Skeletal muscle satellite cell (primary cell): Measurements from ENCODE around the gene ACVR2B.

Experiments used
- H3K27me3 ChIP-seq: 2 replicates; pipeline ENCODE4 v1.7.0; 2013; ENCODE audit warnings: low read length; ENCODE audit not compliant: control insufficient read depth, insufficient read depth
- H3K36me3 ChIP-seq: 2 replicates; pipeline ENCODE4 v1.7.0; 2013; ENCODE audit warnings: mild to moderate bottlenecking, control low read depth, low read length; ENCODE audit not compliant: insufficient read depth
- H3K4me1 ChIP-seq: 2 replicates; pipeline ENCODE4 v1.7.0; 2013; ENCODE audit warnings: low read length; ENCODE audit not compliant: control insufficient read depth, insufficient read depth
- H3K4me2 ChIP-seq: 2 replicates; pipeline ENCODE4 v1.7.0; 2013; ENCODE audit warnings: mild to moderate bottlenecking, low read length
- H3K4me3 ChIP-seq: 2 replicates; pipeline ENCODE4 v1.7.0; 2013; ENCODE audit warnings: low read length
- H3K9ac ChIP-seq: 2 replicates; pipeline ENCODE4 v1.7.0; 2013; ENCODE audit warnings: mild to moderate bottlenecking, low read depth, low read length, moderate library complexity
- H3K9me3 ChIP-seq: replicated peaks from 2 replicates; pipeline ENCODE4 v1.7.0; 2013; ENCODE audit warnings: mild to moderate bottlenecking, control low read depth, low read length

The ACVR2B gene

GRCh38 chr3:38491215-38491614 lies 37.5 kb downstream of the ACVR2B start:
- no peak overlapping the region for H3K4me3 ChIP-seq
- no peak overlapping the region for H3K9ac ChIP-seq
- no peaks in the 10 kb centered on the region for H3K36me3 ChIP-seq
- H3K4me1 ChIP-seq: peaks cover 15% of the 10 kb centered on the region
- H3K9me3 ChIP-seq: no peaks in the 10 kb centered on the region
- no peaks in the 10 kb centered on the region for H3K27me3 ChIP-seq
- no peak overlapping the region for H3K4me2 ChIP-seq

- Histone ChIP-seq H3K4me1 (peaks cover 21% of the 10 kb centered on the region), H3K36me3 (peaks cover 4% of the 10 kb centered on the region), H3K9me3 (no peaks in the 10 kb centered on the region), H3K9ac (no peak overlapping the region), H3K4me2 (peak overlapping the region; percentile 0), H3K4me3 (no peak overlapping the region), H3K27me3 (no peaks in the 10 kb centered on the region)
Observed at GRCh38 chr3:38493031-38493430, 39.3 kb downstream of the ACVR2B start.

- Histone ChIP-seq H3K4me3 (peak within 1 kb of the TSS; percentile 96), H3K4me1 (peaks cover 21% of the 10 kb centered on the region), H3K9ac (peak within 1 kb of the TSS; percentile 90), H3K27me3 (no peaks in the 10 kb centered on the region), H3K4me2 (peak within 1 kb of the TSS; percentile 96), H3K36me3 (peaks cover 23% of the 10 kb centered on the region), H3K9me3 (no peaks in the 10 kb centered on the region)
Observed at GRCh38 chr3:38496131-38496910, 42.6 kb downstream of the ACVR2B start, which contains the start of gene EXOG. Gene EXOG, plus strand, starts transcription at chr3:38496340. Its CDS starts 28 bp downstream, at chr3:38496368.

GRCh38 chr3:38497031-38497430 lies 43.3 kb downstream of the ACVR2B start:
- Histone ChIP-seq H3K4me1 (peaks cover 21% of the 10 kb centered on the region), H3K4me3 (peak overlapping the region; percentile 96), H3K4me2 (peak overlapping the region; percentile 96), H3K36me3 (peaks cover 23% of the 10 kb centered on the region), H3K27me3 (no peaks in the 10 kb centered on the region), H3K9me3 (no peaks in the 10 kb centered on the region), H3K9ac (peak overlapping the region; percentile 90)

- H3K4me3 ChIP-seq: no peak overlapping the region
- H3K4me1 ChIP-seq: peaks cover 7% of the 10 kb centered on the region
- no peaks in the 10 kb centered on the region for H3K9me3 ChIP-seq
- no peaks in the 10 kb centered on the region for H3K27me3 ChIP-seq
- peaks cover 43% of the 10 kb centered on the region for H3K36me3 ChIP-seq
- no peak overlapping the region for H3K9ac ChIP-seq
- no peak overlapping the region for H3K4me2 ChIP-seq
Observed at GRCh38 chr3:38500688-38501417, 47.2 kb downstream of the ACVR2B start.

- Histone ChIP-seq H3K27me3 (no peaks in the 10 kb centered on the region), H3K9me3 (no peaks in the 10 kb centered on the region), H3K4me3 (no peak overlapping the region), H3K4me2 (no peak overlapping the region), H3K36me3 (peaks cover 30% of the 10 kb centered on the region), H3K9ac (no peak overlapping the region), H3K4me1 (no peaks in the 10 kb centered on the region)
Observed at GRCh38 chr3:38507120-38507519, 53.4 kb downstream of the ACVR2B start.

GRCh38 chr3:38509732-38510131 lies 56.0 kb downstream of the ACVR2B start:
- H3K4me3 ChIP-seq: no peak overlapping the region
- H3K4me2 ChIP-seq: no peak overlapping the region

GRCh38 chr3:38510631-38511030 lies 56.9 kb downstream of the ACVR2B start:
- Histone ChIP-seq H3K9ac (no peak overlapping the region), H3K4me3 (no peak overlapping the region), H3K27me3 (no peaks in the 10 kb centered on the region), H3K4me1 (no peaks in the 10 kb centered on the region), H3K4me2 (no peak overlapping the region), H3K9me3 (no peaks in the 10 kb centered on the region), H3K36me3 (peaks cover 26% of the 10 kb centered on the region)

More at GRCh38 chr3:38509732-38510131, 56.0 kb downstream of the ACVR2B start:
- Histone ChIP-seq H3K36me3 (peaks cover 24% of the 10 kb centered on the region), H3K4me1 (no peaks in the 10 kb centered on the region), H3K9ac (no peak overlapping the region), H3K9me3 (no peaks in the 10 kb centered on the region), H3K27me3 (no peaks in the 10 kb centered on the region)

GRCh38 chr3:38511546-38511945 lies 57.9 kb downstream of the ACVR2B start:
- H3K36me3 ChIP-seq: peaks cover 26% of the 10 kb centered on the region
- no peaks in the 10 kb centered on the region for H3K4me1 ChIP-seq
- no peaks in the 10 kb centered on the region for H3K27me3 ChIP-seq
- no peaks in the 10 kb centered on the region for H3K9me3 ChIP-seq
- no peak overlapping the region for H3K4me2 ChIP-seq
- no peak overlapping the region for H3K4me3 ChIP-seq
- H3K9ac ChIP-seq: no peak overlapping the region

- Histone ChIP-seq H3K4me2 (no peak overlapping the region), H3K4me3 (no peak overlapping the region), H3K9me3 (no peaks in the 10 kb centered on the region), H3K27me3 (no peaks in the 10 kb centered on the region), H3K9ac (no peak overlapping the region), H3K4me1 (no peaks in the 10 kb centered on the region), H3K36me3 (peaks cover 17% of the 10 kb centered on the region)
Observed at GRCh38 chr3:38515367-38515766, 61.7 kb downstream of the ACVR2B start.

GRCh38 chr3:38516669-38517068 lies 63.0 kb downstream of the ACVR2B start:
- no peaks in the 10 kb centered on the region for H3K4me1 ChIP-seq
- H3K27me3 ChIP-seq: no peaks in the 10 kb centered on the region
- H3K36me3 ChIP-seq: peaks cover 17% of the 10 kb centered on the region
- H3K9ac ChIP-seq: no peak overlapping the region
- no peak overlapping the region for H3K4me3 ChIP-seq
- H3K9me3 ChIP-seq: no peaks in the 10 kb centered on the region
- no peak overlapping the region for H3K4me2 ChIP-seq
